WTC11 (cell line): Measurements from ENCODE around the gene RRP12. TPM values are rescaled to one million over a fixed set of nuclear protein-coding genes. Genes with fewer than 3 reads are reported as not detected.

Experiments used
- ATAC-seq: fragments of 200-7000 bp; cut with Tn5 transposase; 2 replicates; pipeline ENCODE4 v1.10.0; 2021; ENCODE audit warnings: mild to moderate bottlenecking, moderate library complexity
- CTCF ChIA-PET: fragments of 300-600 bp; sonication (Branson Sonifier 250); formaldehyde crosslinking; loops from one replicate; lab custom pipeline; 2021; ENCODE audit warnings: antibody characterized with exemption; lab: Charles Lee
- POLR2A ChIA-PET: fragments of 350-600 bp; sonication (Branson Sonifier 250); formaldehyde crosslinking; loops from one replicate; lab custom pipeline; 2021; ENCODE audit warnings: antibody characterized with exemption; lab: Charles Lee
- DNase-seq: peaks from one replicate; pipeline ENCODE4 v3.0.0; 2021; ENCODE audit warnings: low spot score
- H3K27ac Mint-ChIP-seq: 2 replicates; pipeline ENCODE4 v1.8.0; 2021; ENCODE audit warnings: mixed read lengths
- H3K27me3 Mint-ChIP-seq: 2 replicates; pipeline ENCODE4 v1.8.0; 2021; ENCODE audit warnings: low read depth, mild to moderate bottlenecking, moderate library complexity, mixed read lengths
- H3K36me3 Mint-ChIP-seq: 2 replicates; pipeline ENCODE4 v1.8.0; 2021; ENCODE audit warnings: mixed read lengths
- H3K4me1 Mint-ChIP-seq: 2 replicates; pipeline ENCODE4 v1.8.0; 2022; ENCODE audit warnings: mixed read lengths
- H3K4me3 Mint-ChIP-seq: 2 replicates; pipeline ENCODE4 v1.8.0; 2021; ENCODE audit warnings: mild to moderate bottlenecking, moderate library complexity, mixed read lengths
- H3K9me3 Mint-ChIP-seq: 2 replicates; pipeline ENCODE4 v1.8.0; 2021; ENCODE audit warnings: mixed read lengths
- ATF1 ChIP-seq: sonication (generic); formaldehyde crosslinking; IDR thresholded peaks from 2 replicates; pipeline ENCODE4 v1.8.1; 2023; ENCODE audit warnings: mild to moderate bottlenecking, moderate library complexity, missing genetic modification reagents
- FOXK1 ChIP-seq: sonication (generic); formaldehyde crosslinking; IDR thresholded peaks from 2 replicates; pipeline ENCODE4 v1.8.0; 2022; ENCODE audit warnings: mild to moderate bottlenecking, moderate library complexity, missing genetic modification reagents
- JAZF1 ChIP-seq: fragments of 250-450 bp; sonication (Bioruptor Pico); IDR thresholded peaks from 2 replicates; pipeline ENCODE4 v1.9.0; 2021; ENCODE audit warnings: moderate library complexity, mild to moderate bottlenecking, inconsistent platforms
- NFE2L1 ChIP-seq: sonication (generic); formaldehyde crosslinking; IDR thresholded peaks from 2 replicates; pipeline ENCODE4 v1.8.1; 2023; ENCODE audit warnings: missing genetic modification reagents
- NR1H2 ChIP-seq: sonication (generic); formaldehyde crosslinking; IDR thresholded peaks from 2 replicates; pipeline ENCODE4 v1.9.0; 2021; ENCODE audit warnings: mild to moderate bottlenecking, moderate library complexity, missing genetic modification reagents
- OVOL2 ChIP-seq: fragments of 250-450 bp; sonication (Bioruptor Pico); IDR thresholded peaks from 2 replicates; pipeline ENCODE4 v1.9.0; 2021; ENCODE audit warnings: mild to moderate bottlenecking, borderline replicate concordance
- SMAD4 ChIP-seq: sonication (generic); formaldehyde crosslinking; IDR thresholded peaks from 2 replicates; pipeline ENCODE4 v1.8.0; 2022; ENCODE audit warnings: mild to moderate bottlenecking, missing genetic modification reagents
- TCF7 ChIP-seq: sonication (generic); formaldehyde crosslinking; IDR thresholded peaks from 2 replicates; pipeline ENCODE4 v1.8.0; 2022; ENCODE audit warnings: mild to moderate bottlenecking, low read depth, missing genetic modification reagents, moderate library complexity
- ZNF121 ChIP-seq: sonication (generic); formaldehyde crosslinking; IDR thresholded peaks from 2 replicates; pipeline ENCODE4 v1.8.0; 2023; ENCODE audit warnings: missing genetic modification reagents
- ZNF671 ChIP-seq: fragments of 250-450 bp; sonication (Bioruptor Pico); IDR thresholded peaks from 2 replicates; pipeline ENCODE4 v1.8.0; 2021; ENCODE audit warnings: mild to moderate bottlenecking
- total RNA-seq: library from RNA; stranded (reverse); gene quantifications from 3 replicates; pipeline ENCODE4 v1.2.3, GENCODE V29; 2021
- TF ChIP-seq, protein P1 (sequence below): fragments of 250-450 bp; sonication (Bioruptor Pico); IDR thresholded peaks from 2 replicates; pipeline ENCODE4 v1.9.0; 2021; ENCODE audit warnings: moderate library complexity, mild to moderate bottlenecking, inconsistent platforms, borderline replicate concordance
- TF ChIP-seq, protein P2 (sequence below): sonication (generic); formaldehyde crosslinking; IDR thresholded peaks from 2 replicates; pipeline ENCODE4 v1.8.0; 2022; ENCODE audit warnings: missing genetic modification reagents
- TF ChIP-seq, protein P3 (sequence below): sonication (generic); formaldehyde crosslinking; IDR thresholded peaks from 2 replicates; pipeline ENCODE4 v1.8.1; 2023; ENCODE audit warnings: mild to moderate bottlenecking, missing genetic modification reagents, borderline replicate concordance
- TF ChIP-seq, protein P4 (sequence below): fragments of 250-450 bp; sonication (Bioruptor Pico); IDR thresholded peaks from 2 replicates; pipeline ENCODE4 v1.9.0; 2021; ENCODE audit warnings: mild to moderate bottlenecking, borderline replicate concordance
- TF ChIP-seq, protein P5 (sequence below): sonication (generic); formaldehyde crosslinking; IDR thresholded peaks from 2 replicates; pipeline ENCODE4 v1.8.0; 2023; ENCODE audit warnings: mild to moderate bottlenecking, missing genetic modification reagents

The RRP12 gene
- total RNA-seq, 1 experiment from 2014 or later = 56.6 TPM

DNA sequence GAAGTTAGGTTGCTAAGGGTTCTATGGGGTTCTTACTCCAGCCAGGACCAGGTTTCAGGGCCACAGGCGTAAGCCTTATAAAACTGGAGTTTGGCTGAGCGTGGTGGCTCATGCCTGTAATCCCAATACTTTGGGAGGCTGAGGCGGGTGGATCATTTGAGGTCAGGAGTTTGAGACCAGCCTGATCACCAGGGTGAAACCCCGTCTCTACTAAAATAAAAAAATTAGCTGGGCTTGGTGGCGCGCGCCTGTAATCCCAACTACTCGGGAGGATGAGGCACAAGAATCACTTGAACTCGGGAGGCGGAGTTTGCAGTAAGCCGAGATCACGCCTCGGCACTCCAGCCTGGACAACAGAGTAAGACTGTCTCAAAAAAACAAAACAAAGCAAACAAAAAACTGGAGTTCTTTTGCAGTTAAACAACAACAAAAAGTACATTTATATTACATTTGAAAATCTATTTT lies 347 bp upstream of the RRP12 start (continued):
- TF ChIP-seq, protein P1, sequence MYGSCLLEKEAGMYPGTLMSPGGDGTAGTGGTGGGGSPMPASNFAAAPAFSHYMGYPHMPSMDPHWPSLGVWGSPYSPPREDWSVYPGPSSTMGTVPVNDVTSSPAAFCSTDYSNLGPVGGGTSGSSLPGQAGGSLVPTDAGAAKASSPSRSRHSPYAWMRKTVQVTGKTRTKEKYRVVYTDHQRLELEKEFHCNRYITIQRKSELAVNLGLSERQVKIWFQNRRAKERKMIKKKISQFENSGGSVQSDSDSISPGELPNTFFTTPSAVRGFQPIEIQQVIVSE (CRISPR knock-in tag) = no peak
- peak; percentile 26; the same call in 1 of the 2 replicates for TF ChIP-seq ZNF121 (CRISPR knock-in tag)
- no peak for TF ChIP-seq TCF7 (CRISPR knock-in tag)

DNA sequence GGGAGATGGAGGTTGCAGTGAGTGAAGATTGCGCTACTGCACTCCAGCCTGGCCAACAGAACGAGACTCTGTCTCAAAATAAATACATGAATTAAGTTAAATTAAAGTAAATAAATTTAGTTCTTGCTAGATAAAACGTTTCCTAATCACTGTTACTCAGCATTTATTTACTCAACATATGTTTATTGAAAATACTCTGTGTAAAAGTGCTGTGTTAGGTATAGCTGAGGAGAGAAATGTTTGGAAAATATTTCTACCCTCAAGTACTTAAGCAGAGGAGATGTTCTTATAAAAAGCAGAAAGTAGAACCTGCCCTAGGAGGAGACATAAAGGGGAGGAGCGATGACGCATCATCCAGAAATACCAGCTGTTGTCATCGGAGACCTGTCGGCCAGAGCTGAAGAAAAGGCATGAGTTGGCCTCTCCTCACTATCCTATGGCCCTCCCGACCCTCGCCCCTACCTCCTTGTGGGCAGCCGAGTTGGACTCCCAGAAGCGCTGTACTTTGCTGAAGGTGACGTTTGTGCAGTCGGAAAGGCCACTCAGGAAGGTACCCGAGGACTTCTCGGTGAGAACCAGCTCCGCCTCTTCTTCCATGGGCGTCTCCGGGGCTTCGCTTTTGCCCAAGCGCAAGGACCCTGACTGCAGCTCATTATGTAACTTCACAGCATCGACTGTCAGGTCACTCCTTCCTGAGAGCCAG lies 1.1 kb downstream of the RRP12 start:
- DNase-seq = no peak
- POLR2A ChIA-PET = no interaction called here
- H3K4me1 Mint-ChIP-seq = peaks cover 13% of the 10 kb centered on the region
- TF ChIP-seq, protein P2, sequence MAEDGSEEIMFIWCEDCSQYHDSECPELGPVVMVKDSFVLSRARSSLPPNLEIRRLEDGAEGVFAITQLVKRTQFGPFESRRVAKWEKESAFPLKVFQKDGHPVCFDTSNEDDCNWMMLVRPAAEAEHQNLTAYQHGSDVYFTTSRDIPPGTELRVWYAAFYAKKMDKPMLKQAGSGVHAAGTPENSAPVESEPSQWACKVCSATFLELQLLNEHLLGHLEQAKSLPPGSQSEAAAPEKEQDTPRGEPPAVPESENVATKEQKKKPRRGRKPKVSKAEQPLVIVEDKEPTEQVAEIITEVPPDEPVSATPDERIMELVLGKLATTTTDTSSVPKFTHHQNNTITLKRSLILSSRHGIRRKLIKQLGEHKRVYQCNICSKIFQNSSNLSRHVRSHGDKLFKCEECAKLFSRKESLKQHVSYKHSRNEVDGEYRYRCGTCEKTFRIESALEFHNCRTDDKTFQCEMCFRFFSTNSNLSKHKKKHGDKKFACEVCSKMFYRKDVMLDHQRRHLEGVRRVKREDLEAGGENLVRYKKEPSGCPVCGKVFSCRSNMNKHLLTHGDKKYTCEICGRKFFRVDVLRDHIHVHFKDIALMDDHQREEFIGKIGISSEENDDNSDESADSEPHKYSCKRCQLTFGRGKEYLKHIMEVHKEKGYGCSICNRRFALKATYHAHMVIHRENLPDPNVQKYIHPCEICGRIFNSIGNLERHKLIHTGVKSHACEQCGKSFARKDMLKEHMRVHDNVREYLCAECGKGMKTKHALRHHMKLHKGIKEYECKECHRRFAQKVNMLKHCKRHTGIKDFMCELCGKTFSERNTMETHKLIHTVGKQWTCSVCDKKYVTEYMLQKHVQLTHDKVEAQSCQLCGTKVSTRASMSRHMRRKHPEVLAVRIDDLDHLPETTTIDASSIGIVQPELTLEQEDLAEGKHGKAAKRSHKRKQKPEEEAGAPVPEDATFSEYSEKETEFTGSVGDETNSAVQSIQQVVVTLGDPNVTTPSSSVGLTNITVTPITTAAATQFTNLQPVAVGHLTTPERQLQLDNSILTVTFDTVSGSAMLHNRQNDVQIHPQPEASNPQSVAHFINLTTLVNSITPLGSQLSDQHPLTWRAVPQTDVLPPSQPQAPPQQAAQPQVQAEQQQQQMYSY = peak; percentile 88
- TF ChIP-seq, protein P3, sequence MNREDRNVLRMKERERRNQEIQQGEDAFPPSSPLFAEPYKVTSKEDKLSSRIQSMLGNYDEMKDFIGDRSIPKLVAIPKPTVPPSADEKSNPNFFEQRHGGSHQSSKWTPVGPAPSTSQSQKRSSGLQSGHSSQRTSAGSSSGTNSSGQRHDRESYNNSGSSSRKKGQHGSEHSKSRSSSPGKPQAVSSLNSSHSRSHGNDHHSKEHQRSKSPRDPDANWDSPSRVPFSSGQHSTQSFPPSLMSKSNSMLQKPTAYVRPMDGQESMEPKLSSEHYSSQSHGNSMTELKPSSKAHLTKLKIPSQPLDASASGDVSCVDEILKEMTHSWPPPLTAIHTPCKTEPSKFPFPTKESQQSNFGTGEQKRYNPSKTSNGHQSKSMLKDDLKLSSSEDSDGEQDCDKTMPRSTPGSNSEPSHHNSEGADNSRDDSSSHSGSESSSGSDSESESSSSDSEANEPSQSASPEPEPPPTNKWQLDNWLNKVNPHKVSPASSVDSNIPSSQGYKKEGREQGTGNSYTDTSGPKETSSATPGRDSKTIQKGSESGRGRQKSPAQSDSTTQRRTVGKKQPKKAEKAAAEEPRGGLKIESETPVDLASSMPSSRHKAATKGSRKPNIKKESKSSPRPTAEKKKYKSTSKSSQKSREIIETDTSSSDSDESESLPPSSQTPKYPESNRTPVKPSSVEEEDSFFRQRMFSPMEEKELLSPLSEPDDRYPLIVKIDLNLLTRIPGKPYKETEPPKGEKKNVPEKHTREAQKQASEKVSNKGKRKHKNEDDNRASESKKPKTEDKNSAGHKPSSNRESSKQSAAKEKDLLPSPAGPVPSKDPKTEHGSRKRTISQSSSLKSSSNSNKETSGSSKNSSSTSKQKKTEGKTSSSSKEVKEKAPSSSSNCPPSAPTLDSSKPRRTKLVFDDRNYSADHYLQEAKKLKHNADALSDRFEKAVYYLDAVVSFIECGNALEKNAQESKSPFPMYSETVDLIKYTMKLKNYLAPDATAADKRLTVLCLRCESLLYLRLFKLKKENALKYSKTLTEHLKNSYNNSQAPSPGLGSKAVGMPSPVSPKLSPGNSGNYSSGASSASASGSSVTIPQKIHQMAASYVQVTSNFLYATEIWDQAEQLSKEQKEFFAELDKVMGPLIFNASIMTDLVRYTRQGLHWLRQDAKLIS (CRISPR knock-in tag) = no peak
- TF ChIP-seq, all 79 proteins: peak for 1
- H3K36me3 Mint-ChIP-seq = peaks cover 20% of the 10 kb centered on the region
- ATAC-seq = no peak
- H3K27me3 Mint-ChIP-seq = no peaks in the 10 kb centered on the region
- H3K27ac Mint-ChIP-seq = peak overlapping the region; percentile 84; the same call in 1 of the 2 replicates
- CTCF ChIA-PET = interaction anchor here (1.0 to 2.5 kb wide), 4 partner anchors 19 to 122 kb away, joined by 4 to 16 read pairs (median 10); no protein-coding TSS in a partner anchor
- H3K4me3 Mint-ChIP-seq = peak overlapping the region; percentile 90
- H3K9me3 Mint-ChIP-seq = 0 out of 2 replicates have a peak, but pooled peaks cover 3% of the 10 kb centered on the region

DNA sequence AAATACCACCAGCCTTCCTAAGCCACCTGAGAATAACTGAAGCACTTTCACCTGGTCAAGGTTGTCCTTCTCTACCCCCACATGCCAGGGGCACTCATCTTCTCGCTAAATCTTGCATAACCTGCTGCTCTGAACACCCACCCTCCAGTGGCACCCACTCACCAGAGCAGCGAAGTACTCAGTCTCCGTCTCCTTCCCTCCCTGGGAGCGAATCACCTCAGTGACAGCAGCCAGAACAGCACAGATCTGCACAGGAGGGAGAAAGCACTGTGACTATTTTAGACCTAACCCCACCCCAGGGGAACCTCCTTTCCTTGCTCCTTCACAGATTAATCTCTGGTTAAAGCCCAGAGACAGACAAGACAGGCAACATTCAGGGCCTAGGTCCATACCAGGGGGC lies 5.1 kb downstream of the RRP12 start:
- H3K27ac Mint-ChIP-seq = no peak overlapping the region; the same call in 1 of the 2 replicates
- POLR2A ChIA-PET = no interaction called here
- TF ChIP-seq, protein P4, sequence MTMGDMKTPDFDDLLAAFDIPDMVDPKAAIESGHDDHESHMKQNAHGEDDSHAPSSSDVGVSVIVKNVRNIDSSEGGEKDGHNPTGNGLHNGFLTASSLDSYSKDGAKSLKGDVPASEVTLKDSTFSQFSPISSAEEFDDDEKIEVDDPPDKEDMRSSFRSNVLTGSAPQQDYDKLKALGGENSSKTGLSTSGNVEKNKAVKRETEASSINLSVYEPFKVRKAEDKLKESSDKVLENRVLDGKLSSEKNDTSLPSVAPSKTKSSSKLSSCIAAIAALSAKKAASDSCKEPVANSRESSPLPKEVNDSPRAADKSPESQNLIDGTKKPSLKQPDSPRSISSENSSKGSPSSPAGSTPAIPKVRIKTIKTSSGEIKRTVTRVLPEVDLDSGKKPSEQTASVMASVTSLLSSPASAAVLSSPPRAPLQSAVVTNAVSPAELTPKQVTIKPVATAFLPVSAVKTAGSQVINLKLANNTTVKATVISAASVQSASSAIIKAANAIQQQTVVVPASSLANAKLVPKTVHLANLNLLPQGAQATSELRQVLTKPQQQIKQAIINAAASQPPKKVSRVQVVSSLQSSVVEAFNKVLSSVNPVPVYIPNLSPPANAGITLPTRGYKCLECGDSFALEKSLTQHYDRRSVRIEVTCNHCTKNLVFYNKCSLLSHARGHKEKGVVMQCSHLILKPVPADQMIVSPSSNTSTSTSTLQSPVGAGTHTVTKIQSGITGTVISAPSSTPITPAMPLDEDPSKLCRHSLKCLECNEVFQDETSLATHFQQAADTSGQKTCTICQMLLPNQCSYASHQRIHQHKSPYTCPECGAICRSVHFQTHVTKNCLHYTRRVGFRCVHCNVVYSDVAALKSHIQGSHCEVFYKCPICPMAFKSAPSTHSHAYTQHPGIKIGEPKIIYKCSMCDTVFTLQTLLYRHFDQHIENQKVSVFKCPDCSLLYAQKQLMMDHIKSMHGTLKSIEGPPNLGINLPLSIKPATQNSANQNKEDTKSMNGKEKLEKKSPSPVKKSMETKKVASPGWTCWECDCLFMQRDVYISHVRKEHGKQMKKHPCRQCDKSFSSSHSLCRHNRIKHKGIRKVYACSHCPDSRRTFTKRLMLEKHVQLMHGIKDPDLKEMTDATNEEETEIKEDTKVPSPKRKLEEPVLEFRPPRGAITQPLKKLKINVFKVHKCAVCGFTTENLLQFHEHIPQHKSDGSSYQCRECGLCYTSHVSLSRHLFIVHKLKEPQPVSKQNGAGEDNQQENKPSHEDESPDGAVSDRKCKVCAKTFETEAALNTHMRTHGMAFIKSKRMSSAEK (CRISPR knock-in tag) = no peak
- TF ChIP-seq OVOL2 (CRISPR knock-in tag) = no peak
- no peak for TF ChIP-seq ZNF671
- TF ChIP-seq, protein P1 (CRISPR knock-in tag) = no peak
- no peak for TF ChIP-seq ATF1 (CRISPR knock-in tag)
- TF ChIP-seq NFE2L1 = no peak
- no peak for TF ChIP-seq JAZF1 (CRISPR knock-in tag)
- no peak for TF ChIP-seq NR1H2 (CRISPR knock-in tag)
- TF ChIP-seq SMAD4 (CRISPR knock-in tag) = no peak
- TF ChIP-seq TCF7 (CRISPR knock-in tag) = no peak
- TF ChIP-seq, protein P5, sequence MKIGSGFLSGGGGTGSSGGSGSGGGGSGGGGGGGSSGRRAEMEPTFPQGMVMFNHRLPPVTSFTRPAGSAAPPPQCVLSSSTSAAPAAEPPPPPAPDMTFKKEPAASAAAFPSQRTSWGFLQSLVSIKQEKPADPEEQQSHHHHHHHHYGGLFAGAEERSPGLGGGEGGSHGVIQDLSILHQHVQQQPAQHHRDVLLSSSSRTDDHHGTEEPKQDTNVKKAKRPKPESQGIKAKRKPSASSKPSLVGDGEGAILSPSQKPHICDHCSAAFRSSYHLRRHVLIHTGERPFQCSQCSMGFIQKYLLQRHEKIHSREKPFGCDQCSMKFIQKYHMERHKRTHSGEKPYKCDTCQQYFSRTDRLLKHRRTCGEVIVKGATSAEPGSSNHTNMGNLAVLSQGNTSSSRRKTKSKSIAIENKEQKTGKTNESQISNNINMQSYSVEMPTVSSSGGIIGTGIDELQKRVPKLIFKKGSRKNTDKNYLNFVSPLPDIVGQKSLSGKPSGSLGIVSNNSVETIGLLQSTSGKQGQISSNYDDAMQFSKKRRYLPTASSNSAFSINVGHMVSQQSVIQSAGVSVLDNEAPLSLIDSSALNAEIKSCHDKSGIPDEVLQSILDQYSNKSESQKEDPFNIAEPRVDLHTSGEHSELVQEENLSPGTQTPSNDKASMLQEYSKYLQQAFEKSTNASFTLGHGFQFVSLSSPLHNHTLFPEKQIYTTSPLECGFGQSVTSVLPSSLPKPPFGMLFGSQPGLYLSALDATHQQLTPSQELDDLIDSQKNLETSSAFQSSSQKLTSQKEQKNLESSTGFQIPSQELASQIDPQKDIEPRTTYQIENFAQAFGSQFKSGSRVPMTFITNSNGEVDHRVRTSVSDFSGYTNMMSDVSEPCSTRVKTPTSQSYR (CRISPR knock-in tag) = no peak
- TF ChIP-seq FOXK1 (CRISPR knock-in tag) = no peak

More for the DNA sequence above, 5.1 kb downstream of the RRP12 start:
- DNase-seq = no peak
- Mint-ChIP-seq H3K4me3 (no peak overlapping the region), H3K4me1 (peaks cover 7% of the 10 kb centered on the region; the same call in 1 of the 2 replicates), H3K9me3 (0 out of 2 replicates have a peak, but pooled peaks cover 3% of the 10 kb centered on the region), H3K27me3 (no peaks in the 10 kb centered on the region), H3K36me3 (peaks cover 33% of the 10 kb centered on the region)
- ATAC-seq = no peak
- CTCF ChIA-PET = no interaction called here
